Femur (tissue), 1 donor: ENCODE data around the gene SDR42E1.
"Not testable (repeated sequence)": the region's sequence is repeated elsewhere in the genome, so short reads cannot be mapped to it uniquely, and the experiment has no call there.

Experiments
- DNase-seq: peaks from one replicate; pipeline ENCODE4 v3.0.0-alpha.2; 2017

SDR42E1 gene

DNA sequence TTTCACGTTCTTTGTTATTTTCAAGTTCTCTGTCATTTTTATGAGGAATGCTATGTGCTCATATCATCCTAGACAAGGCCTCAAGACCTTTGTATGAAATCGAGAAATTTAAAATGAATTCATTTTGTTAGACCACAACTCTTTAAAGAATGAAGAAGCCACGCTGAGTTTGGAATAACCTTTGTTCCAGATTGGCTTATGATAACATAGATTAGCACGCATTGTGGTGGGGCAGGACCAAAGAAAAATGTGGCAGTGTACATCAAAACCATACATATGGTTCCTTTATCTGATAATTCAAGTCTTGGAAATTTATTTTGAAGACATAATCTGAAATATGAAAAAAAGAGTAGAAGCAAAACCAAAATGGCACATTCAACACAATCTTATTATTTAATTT, 26.0 kb upstream of the SDR42E1 start:
- DNase-seq = no peak

DNA sequence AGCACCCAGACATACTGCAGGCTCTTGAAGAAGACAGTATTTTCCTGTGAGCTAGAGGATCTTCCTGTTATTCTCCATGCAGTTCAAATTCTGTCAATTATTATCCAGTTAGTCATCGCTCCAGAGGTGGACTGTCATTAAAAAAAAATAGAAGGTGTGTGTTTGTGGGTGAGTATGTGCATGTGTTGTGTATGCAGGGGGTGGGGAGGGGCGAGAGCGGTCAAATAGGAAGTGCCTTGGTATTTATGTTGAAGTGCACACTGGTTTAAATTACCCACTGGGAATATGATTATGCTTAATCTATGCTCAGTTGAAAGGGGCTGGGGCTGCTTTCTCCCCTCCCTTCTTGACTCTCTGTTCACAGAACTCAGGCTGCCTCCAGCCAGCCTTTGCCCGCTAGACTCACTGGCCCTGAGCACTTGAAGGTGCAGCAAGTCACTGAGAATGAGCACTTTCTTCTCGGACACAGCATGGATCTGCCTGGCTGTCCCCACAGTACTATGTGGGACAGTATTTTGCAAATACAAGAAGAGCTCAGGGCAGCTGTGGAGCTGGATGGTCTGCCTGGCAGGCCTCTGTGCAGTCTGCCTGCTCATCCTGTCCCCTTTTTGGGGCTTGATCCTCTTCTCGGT, 23.8 kb upstream of the SDR42E1 start, which contains the start of gene HSD17B2:
Gene HSD17B2 (plus strand): TSS at position 273 of the 632 bp plus-strand sequence. CDS start 172 bp downstream, at position 445.
- no peak for DNase-seq

- DNase-seq = no peak
Measured at GRCh38 chr16:82033683-82034300, 22.5 kb upstream of the SDR42E1 start.

DNA sequence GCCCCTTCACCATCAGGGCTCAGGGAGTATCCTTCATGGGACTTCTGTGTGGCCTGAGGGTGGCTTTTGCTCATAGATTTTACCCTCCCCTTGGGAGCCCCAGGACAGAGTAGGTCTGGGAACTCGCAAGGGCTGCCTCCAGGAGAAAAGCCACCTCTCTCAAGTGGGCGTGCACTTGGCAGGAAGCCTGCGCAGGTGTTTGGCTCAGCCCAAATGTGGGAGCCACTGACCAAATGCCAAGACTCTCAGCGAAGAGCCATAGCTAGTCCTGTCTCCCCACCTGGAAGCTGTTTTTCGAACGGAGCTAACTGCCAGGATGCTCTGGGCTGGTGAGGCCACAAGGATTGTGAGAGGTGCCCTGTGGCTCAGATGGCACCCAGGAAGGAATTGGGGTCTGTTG, 21.7 kb upstream of the SDR42E1 start:
- no peak for DNase-seq

- DNase-seq = no peak
Measured at GRCh38 chr16:82031116-82032084, 20.1 kb upstream of the SDR42E1 start.

DNA sequence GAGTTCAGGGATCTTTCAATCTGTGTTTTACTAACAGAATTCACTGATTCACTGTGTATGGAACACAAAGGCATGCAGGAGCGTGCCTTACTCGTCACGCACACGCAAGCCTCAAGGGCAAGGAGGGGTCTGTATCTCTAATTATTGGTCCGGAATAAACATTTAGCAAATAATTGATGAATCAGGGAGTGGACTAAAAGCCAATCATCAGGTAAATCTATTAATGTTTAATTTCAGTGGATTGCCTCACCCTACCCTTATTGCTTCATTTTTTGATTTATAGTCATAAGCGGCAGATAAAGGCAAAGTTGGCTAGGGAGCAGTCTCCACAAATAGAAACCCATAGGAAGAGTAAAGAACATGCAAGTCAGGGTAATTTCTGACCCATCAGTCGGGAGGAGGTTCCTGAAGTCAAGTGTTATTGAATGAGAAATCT, 16.4 kb upstream of the SDR42E1 start:
- no peak for DNase-seq

DNA sequence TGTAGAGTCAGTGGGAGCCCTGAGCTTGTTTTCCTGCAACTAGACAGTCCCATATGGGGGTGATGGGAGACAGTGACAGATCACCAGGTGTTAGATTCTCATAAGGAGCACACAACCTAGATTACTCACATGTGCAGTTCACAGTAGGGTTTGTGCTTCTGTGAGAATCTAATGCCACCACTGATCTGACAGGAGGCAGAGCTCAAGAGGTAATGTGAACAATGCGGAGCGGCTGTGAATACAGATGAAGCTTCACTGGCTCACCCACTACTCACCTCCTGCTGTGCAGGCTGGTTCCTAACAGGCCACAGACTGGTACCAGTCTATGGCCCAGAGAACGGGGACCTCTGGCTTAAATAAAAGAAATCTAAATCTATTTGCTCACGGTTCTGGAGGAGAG, 13.6 kb upstream of the SDR42E1 start:
- no peak for DNase-seq

DNA sequence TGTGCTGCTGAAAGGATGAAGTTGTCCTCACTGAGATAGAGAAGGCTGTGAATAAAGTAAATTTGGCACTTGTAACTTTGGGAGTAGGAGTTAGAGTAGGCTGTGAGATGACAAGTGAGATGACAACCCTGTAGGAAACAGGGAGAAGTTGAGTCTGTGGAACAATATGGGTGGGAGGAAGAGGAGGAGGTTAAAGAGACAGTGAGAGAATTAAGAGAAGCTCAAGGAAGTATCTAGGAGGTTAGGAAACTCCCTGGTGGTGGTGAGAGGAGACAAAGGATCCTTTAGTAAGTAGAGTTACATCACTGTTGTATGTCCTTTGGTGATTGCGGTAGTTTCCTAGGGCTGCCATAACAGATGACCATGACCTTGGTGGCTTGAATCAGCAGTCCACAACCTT, 13.0 kb upstream of the SDR42E1 start:
- DNase-seq = no peak

DNA sequence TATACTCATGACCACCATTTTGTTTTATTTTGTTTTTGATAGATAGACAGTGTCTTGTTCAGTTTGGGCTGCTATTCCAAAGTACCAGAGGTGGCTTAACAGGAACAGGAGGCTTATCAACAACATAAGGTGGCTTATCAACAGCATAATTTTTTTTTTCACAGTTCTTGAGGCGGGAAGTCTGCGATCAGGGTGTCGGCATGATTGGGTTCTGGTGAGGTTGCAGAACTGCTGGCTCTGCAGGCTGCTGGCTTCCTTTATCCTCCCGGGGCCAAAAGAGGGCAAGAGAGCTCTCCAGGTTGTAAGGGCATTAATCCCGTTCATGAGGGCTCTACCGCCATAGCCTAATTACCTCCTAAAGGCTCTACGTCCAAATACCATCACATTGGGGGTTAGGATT, 11.9 kb upstream of the SDR42E1 start:
- DNase-seq = no peak

GRCh38 chr16:82020051-82020450, 8.8 kb upstream of the SDR42E1 start:
- no peak for DNase-seq

DNA sequence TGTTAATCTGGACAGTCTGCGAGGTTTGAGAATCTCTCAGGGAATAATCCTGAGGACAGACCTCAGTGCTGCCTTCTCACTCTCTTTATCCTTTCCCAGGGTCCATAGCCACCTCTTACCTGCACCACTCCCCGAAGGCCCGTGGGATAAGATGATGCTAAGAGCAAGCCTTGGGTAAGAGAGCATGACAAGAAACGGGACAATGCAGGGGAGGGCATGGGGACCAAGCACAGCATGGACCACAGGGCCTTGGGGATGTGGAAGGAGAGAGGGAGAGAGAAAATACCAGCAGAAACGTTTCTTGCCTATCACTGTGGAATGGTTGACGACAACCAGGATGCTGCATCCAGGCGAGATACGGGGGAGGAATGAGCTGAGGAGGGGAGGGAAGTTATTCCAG, 8.3 kb upstream of the SDR42E1 start:
- DNase-seq = no peak

GRCh38 chr16:82017911-82018568, 6.8 kb upstream of the SDR42E1 start:
- DNase-seq = no peak

GRCh38 chr16:82016964-82017363, 5.7 kb upstream of the SDR42E1 start:
- DNase-seq = no peak

GRCh38 chr16:82016263-82016662, 5.0 kb upstream of the SDR42E1 start:
- no peak for DNase-seq

DNA sequence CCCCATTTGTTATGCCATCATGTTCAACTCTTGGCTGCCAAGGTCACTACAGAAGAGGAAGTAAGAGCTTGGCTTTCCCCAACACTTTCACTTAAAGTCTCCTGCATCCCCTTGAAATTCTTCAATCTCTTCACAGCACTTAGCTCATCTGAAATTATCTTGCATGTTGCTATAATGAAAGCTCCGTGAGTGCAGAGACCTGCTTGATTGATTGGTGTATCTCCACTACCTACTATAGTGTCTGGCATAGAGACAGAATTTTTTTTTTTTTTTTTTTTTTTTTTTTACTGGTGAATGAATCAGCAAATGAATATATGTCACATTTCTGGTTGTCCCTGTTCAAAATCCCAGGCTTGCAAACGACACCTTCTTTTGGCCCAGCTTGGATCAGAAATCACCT, 1.9 kb upstream of the SDR42E1 start:
- no peak for DNase-seq

- DNase-seq = no peak
Measured at GRCh38 chr16:82010649-82011048, 621 bp downstream of the SDR42E1 start.

DNA sequence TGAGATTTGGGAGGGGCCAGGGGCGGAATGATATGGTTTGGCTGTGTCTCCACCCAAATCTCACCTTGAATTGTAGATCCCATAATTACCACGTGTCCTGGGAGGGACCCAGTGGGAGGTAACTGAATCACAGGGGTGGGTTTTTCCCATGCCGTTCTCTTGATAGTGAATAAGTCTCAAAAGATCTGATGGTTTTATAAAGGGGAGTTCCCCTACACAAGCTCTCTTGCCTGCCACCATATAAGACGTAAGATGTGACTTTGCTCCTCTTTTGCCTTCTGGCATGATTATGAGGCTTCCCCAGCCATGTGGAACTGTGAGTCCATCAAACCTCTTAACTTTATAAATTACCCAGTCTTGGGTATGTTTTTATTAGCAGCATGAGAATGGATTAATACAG, 1.5 kb downstream of the SDR42E1 start:
- not testable (repeated sequence) for DNase-seq

DNA sequence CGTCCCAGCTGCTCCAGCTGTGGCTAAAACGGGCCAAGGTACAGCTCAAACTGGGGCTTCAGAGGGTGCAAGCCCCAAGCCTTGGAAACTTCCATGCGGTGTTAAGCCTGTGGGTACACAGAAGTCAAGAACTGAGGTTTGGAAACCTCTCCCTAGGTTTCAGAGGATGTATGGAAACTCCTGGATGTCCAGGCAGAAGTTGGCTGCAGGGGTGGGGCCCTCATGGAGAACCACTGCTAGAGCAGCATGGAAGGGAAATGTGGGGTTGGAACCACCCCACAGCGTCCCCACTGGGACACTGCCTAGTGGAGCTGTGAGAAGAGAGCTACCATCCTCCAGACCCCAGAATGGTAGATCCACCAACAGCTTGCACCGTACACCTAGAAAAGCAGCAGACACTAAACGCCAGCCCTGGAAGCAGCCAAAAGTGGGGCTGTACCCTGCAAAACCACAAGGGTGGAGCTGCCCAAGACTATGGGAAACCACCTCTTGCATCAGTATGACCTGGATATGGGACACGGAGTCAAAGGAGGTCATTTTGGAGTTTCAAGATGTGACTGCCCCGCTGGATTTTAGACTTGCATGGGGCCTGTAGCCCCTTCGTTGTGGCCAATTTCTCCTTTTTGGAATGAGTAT, 2.2 kb downstream of the SDR42E1 start:
- no peak for DNase-seq

DNA sequence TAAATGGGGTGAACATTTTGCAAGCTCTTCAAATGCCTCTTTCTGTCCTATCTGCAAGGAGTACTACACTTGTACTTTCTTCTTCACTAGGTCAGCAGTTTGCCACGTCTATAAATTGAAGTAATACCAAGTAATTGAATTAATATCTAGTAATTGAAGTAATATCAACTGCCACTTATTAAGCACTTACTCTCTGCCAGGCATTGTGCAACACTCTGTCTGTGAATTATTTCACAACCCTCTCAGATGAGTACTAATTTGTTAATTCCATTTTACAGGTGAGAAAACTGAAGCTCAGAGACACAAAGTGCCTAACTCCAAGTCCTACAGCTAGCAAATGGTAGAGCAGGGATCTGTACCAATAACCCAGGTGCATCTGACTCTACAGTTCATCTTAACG, 4.1 kb downstream of the SDR42E1 start:
- DNase-seq = no peak

- no peak for DNase-seq
Measured at GRCh38 chr16:82006036-82006435, 5.2 kb downstream of the SDR42E1 start.

DNA sequence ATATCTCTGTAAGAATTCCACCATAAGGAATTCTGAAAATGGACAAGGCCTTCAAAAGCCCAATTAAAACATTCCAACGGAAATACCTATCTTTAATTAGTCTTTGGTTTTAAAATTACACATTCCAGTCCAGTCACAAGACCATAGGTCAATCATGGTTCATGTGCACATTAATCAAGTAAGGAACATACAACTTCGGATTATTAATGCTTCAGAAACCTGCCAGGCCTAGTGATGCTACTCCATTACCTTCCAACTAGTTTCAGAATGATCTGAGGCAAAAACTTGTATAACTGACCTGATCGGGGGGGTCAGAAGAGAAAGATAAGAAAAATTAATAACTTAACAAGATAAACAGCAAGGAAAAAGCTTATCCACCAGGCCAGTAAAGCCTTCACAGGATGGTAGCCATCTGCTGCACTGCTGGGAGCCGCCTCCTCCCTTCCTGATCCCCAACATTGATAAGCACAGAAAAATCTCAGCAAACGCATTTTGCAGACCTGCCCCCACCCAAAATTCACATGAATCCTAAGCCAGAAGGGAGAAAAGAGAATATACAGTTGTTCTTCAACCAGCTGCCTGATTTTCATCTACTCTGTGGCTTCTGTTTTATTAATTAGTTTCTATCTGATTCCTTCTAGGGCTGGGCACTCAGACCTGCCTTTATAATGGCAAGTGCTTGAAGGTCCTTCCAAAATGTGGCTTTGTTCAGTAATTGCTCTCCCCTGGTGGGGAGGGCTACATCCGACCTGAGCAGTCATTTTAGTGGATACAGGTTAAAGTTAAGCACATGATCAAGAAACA, 6.0 kb downstream of the SDR42E1 start:
- no peak for DNase-seq

DNA sequence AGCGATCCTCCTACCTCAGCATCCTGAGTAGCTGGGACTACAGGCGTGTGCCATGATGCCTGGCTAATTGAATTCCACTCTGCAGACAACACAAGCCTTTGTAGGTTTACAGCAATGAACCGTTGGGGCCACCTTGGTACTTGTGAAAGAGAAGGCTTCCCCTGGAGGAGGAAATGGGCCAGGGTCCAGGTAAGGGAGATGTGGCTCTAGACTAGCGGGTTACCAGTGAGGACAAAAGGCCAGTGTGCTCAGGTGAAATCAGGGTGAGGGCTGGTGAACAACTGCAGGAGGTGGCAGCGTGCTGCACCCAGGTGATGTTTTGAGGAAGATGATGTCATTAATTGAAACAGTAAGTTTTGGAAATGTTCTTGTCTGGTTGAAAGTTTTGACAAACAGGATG, 6.7 kb downstream of the SDR42E1 start:
- DNase-seq = no peak
